ENCODE results near the gene CNTN4. TPM values are rescaled to one million over a fixed set of nuclear protein-coding genes. Genes with fewer than 3 reads are reported as not detected.
A peak's percentile ranks its signal among the peaks of the same experiment; 100 is the strongest.

CNTN4 gene
- total RNA-seq, 1 donor from 2014 or later: 0.15 TPM

- DNase-seq (ENCODE audit: low read depth): no peak
These were observed 588.3 kb downstream of the CNTN4 start for GRCh38 chr3:2686816-2687502.

GRCh38 chr3:2697589-2697988 lies 598.9 kb downstream of the CNTN4 start:
- DNase-seq (ENCODE audit: low read depth): no peak

- DNase-seq (ENCODE audit: low read depth): no peak
These were observed 602.8 kb downstream of the CNTN4 start for GRCh38 chr3:2701471-2701870.

GRCh38 chr3:2706144-2706835 lies 607.6 kb downstream of the CNTN4 start:
- no peak for DNase-seq (ENCODE audit: low read depth)

- DNase-seq (ENCODE audit: low read depth): no peak
These were observed 608.2 kb downstream of the CNTN4 start for GRCh38 chr3:2706836-2707210.

- DNase-seq (ENCODE audit: low read depth): no peak
These were observed 612.4 kb downstream of the CNTN4 start for GRCh38 chr3:2711081-2711480.

GRCh38 chr3:2713923-2714322 lies 615.3 kb downstream of the CNTN4 start:
- DNase-seq (ENCODE audit: low read depth): no peak

GRCh38 chr3:2714834-2715233 lies 616.2 kb downstream of the CNTN4 start:
- no peak for DNase-seq (ENCODE audit: low read depth)

GRCh38 chr3:2727101-2727500 lies 628.4 kb downstream of the CNTN4 start:
- no peak for DNase-seq (ENCODE audit: low read depth)

- no peak for DNase-seq (ENCODE audit: low read depth)
These were observed 629.1 kb downstream of the CNTN4 start for GRCh38 chr3:2727610-2728318.

- DNase-seq (ENCODE audit: low read depth): no peak
These were observed 633.2 kb downstream of the CNTN4 start for GRCh38 chr3:2731843-2732242.

- no peak for DNase-seq (ENCODE audit: low read depth)
These were observed 636.8 kb downstream of the CNTN4 start for GRCh38 chr3:2735392-2735894.

GRCh38 chr3:2741516-2741915 lies 642.9 kb downstream of the CNTN4 start:
- DNase-seq (ENCODE audit: low read depth): peak; percentile 4

- peak; percentile 23 for DNase-seq (ENCODE audit: low read depth)
These were observed 666.4 kb downstream of the CNTN4 start for GRCh38 chr3:2765002-2765579.

- DNase-seq (ENCODE audit: low read depth): peak; percentile 4
These were observed 671.8 kb downstream of the CNTN4 start for GRCh38 chr3:2770451-2770850.

GRCh38 chr3:2771193-2771592 lies 672.5 kb downstream of the CNTN4 start:
- DNase-seq (ENCODE audit: low read depth): no peak

- no peak for DNase-seq (ENCODE audit: low read depth)
These were observed 673.1 kb downstream of the CNTN4 start for GRCh38 chr3:2771741-2772140.

- DNase-seq (ENCODE audit: low read depth): no peak
These were observed 674.1 kb downstream of the CNTN4 start for GRCh38 chr3:2772803-2773202.

- no peak for DNase-seq (ENCODE audit: low read depth)
These were observed 676.0 kb downstream of the CNTN4 start for GRCh38 chr3:2774481-2775249.

GRCh38 chr3:2783261-2783660 lies 684.6 kb downstream of the CNTN4 start:
- DNase-seq (ENCODE audit: low read depth): no peak

- DNase-seq (ENCODE audit: low read depth): no peak
These were observed 686.0 kb downstream of the CNTN4 start for GRCh38 chr3:2784627-2785026.
